SK-N-SH (cell line): Measurements from ENCODE around the gene RAP1GAP. TPM values are rescaled to one million over a fixed set of nuclear protein-coding genes. Genes with fewer than 3 reads are reported as not detected.

Experiments used
- CTCF ChIA-PET: fragments of 300-600, 350-600 bp; formaldehyde crosslinking; extraction: SDS; loops from one replicate; lab custom pipeline; 2021; lab: Yijun Ruan, JAX
- POLR2A ChIA-PET: fragments of 350-600 bp; sonication (Branson Sonifier 250); formaldehyde crosslinking; extraction: SDS; loops from one replicate; lab custom pipeline; 2020; ENCODE audit warnings: antibody characterized with exemption, inconsistent platforms; lab: Yijun Ruan, JAX
- DNase-seq: peaks from one replicate; pipeline ENCODE4 v3.0.0; 2012
- H2AFZ ChIP-seq: fragments of 200-600 bp; sonication (generic); 2 replicates; pipeline ENCODE4 v1.8.1; 2016; ENCODE audit warnings: antibody characterized with exemption, mild to moderate bottlenecking, low read depth
- H3F3A ChIP-seq: fragments of 200-600 bp; sonication (generic); replicated peaks from 2 replicates; pipeline ENCODE3; 2016; ENCODE audit warnings: antibody characterized with exemption, mild to moderate bottlenecking; ENCODE audit not compliant: insufficient read depth
- H3K27ac ChIP-seq, 2 experiments: fragments of 200-500 bp in 1 of 2; fragments of 200-600 bp in 1 of 2; sonication (Bioruptor generic) in 1 of 2; sonication (generic), shearing (Covaris generic) in 1 of 2; 2 replicates each; pipeline versions ENCODE4 v1.5.1 to v1.6.1; 2014 to 2016; ENCODE audit warnings: low read depth in 2 of 2, inconsistent platforms in 1 of 2, low read length in 1 of 2, mild to moderate bottlenecking in 1 of 2, mixed read lengths in 1 of 2
- H3K27me3 ChIP-seq: fragments of 200-600 bp; sonication (generic), shearing (Covaris generic); 2 replicates; pipeline ENCODE4 v1.6.1; 2016; ENCODE audit warnings: mixed run types; ENCODE audit not compliant: insufficient read depth
- H3K36me3 ChIP-seq, 2 experiments: fragments of 200-500 bp in 1 of 2; fragments of 200-600 bp in 1 of 2; sonication (Bioruptor generic) in 1 of 2; sonication (generic) in 1 of 2; replicated peaks in 1 of 2; 2 replicates each; pipeline versions ENCODE3 to v1.5.1; 2014 to 2016; ENCODE audit warnings: low read length in 1 of 2, mild to moderate bottlenecking in 1 of 2; ENCODE audit not compliant: insufficient read depth in 2 of 2, control insufficient read depth in 1 of 2
- H3K4me1 ChIP-seq, 2 experiments: fragments of 200-500 bp in 1 of 2; fragments of 200-600 bp in 1 of 2; sonication (Bioruptor generic) in 1 of 2; sonication (generic), shearing (Covaris generic) in 1 of 2; 2 replicates each; pipeline versions ENCODE4 v1.5.1 to v1.6.1; 2014 to 2016; ENCODE audit warnings: low read depth in 1 of 2, low read length in 1 of 2, mixed run types in 1 of 2; ENCODE audit not compliant: insufficient read depth in 2 of 2, control insufficient read depth in 1 of 2
- H3K4me2 ChIP-seq: fragments of 200-600 bp; sonication (generic), shearing (Covaris generic); 2 replicates; pipeline ENCODE4 v1.6.1; 2017; ENCODE audit warnings: mixed run types
- H3K4me3 ChIP-seq, 2 experiments: fragments of 200-500 bp in 1 of 2; fragments of 200-600 bp in 1 of 2; sonication (Bioruptor generic) in 1 of 2; sonication (generic), shearing (Covaris generic) in 1 of 2; 2 replicates each; pipeline versions ENCODE4 v1.5.1 to v1.8.1; 2014 to 2016; ENCODE audit warnings: low read depth in 2 of 2, inconsistent platforms in 1 of 2, low read length in 1 of 2, mild to moderate bottlenecking in 1 of 2, mixed read lengths in 1 of 2, moderate library complexity in 1 of 2
- H3K79me2 ChIP-seq: fragments of 200-600 bp; sonication (generic); 2 replicates; pipeline ENCODE4 v1.8.1; 2017; ENCODE audit warnings: mild to moderate bottlenecking; ENCODE audit not compliant: insufficient read depth
- H3K9ac ChIP-seq: fragments of 200-600 bp; sonication (generic); 2 replicates; pipeline ENCODE4 v1.6.1; 2017; ENCODE audit warnings: mixed run types
- H3K9me2 ChIP-seq: fragments of 200-600 bp; sonication (generic); 2 replicates; pipeline ENCODE4 v1.6.1; 2017; ENCODE audit warnings: mixed run types
- H3K9me3 ChIP-seq: fragments of 200-600 bp; sonication (generic); 2 replicates; pipeline ENCODE4 v1.6.1; 2017; ENCODE audit warnings: mixed run types, mild to moderate bottlenecking, moderate library complexity
- H4K20me1 ChIP-seq: fragments of 200-600 bp; sonication (generic); 2 replicates; pipeline ENCODE4 v1.6.1; 2017; ENCODE audit warnings: mild to moderate bottlenecking, mixed run types; ENCODE audit not compliant: insufficient read depth
- CHD2 ChIP-seq: fragments of 150-350 bp; IDR thresholded peaks from 2 replicates; pipeline ENCODE4 v1.6.1; 2018; ENCODE audit warnings: low read length; ENCODE audit not compliant: partially characterized antibody
- ELF1 ChIP-seq: IDR thresholded peaks from 2 replicates; pipeline ENCODE4 v1.4.0; 2012
- EP300 ChIP-seq, 2 experiments: IDR thresholded peaks; 2 replicates each; pipeline versions ENCODE4 v1.4.0 to v1.6.1; 2012; ENCODE audit warnings: borderline replicate concordance in 1 of 2, low read depth in 1 of 2, low read length in 1 of 2
- FOSL2 ChIP-seq: IDR thresholded peaks from 2 replicates; pipeline ENCODE4 v1.4.0; 2012; ENCODE audit warnings: low read depth, mild to moderate bottlenecking, moderate library complexity, borderline replicate concordance
- FOXJ3 ChIP-seq: sonication (generic); formaldehyde crosslinking; IDR thresholded peaks from 2 replicates; pipeline ENCODE4 v1.5.1; 2020; ENCODE audit warnings: mild to moderate bottlenecking, missing genetic modification reagents
- GATA2 ChIP-seq: sonication (generic); formaldehyde crosslinking; IDR thresholded peaks from 2 replicates; pipeline ENCODE4 v1.5.0; 2020; ENCODE audit warnings: mild to moderate bottlenecking, missing genetic modification reagents
- MXI1 ChIP-seq: IDR thresholded peaks from 2 replicates; pipeline ENCODE4 v1.6.1; 2012; ENCODE audit warnings: mild to moderate bottlenecking, low read depth, low read length, improper control_type of control experiment
- NRF1 ChIP-seq: IDR thresholded peaks from 2 replicates; pipeline ENCODE4 v1.6.1; 2012; ENCODE audit warnings: low read depth, mild to moderate bottlenecking, low read length
- POLR2AphosphoS5 ChIP-seq: IDR thresholded peaks from 2 replicates; pipeline ENCODE4 v1.6.1; 2012; ENCODE audit warnings: low read depth, low read length
- RCOR1 ChIP-seq: fragments of 150-350 bp; IDR thresholded peaks from 2 replicates; pipeline ENCODE4 v1.6.1; 2017; ENCODE audit warnings: antibody characterized with exemption, low read length
- REST ChIP-seq: IDR thresholded peaks from 2 replicates; pipeline ENCODE4 v1.6.1; 2012; ENCODE audit warnings: mild to moderate bottlenecking, low read depth, low read length, moderate library complexity
- RFX5 ChIP-seq: IDR thresholded peaks from 2 replicates; pipeline ENCODE4 v1.6.1; 2012; ENCODE audit warnings: mild to moderate bottlenecking, improper control_type of control experiment, low read length
- SIN3A ChIP-seq: IDR thresholded peaks from 2 replicates; pipeline ENCODE4 v1.6.1; 2012; ENCODE audit warnings: low read depth, mild to moderate bottlenecking, low read length, moderate library complexity, borderline replicate concordance
- SMC3 ChIP-seq: IDR thresholded peaks from 2 replicates; pipeline ENCODE4 v1.6.1; 2012; ENCODE audit warnings: low read depth, low read length, improper control_type of control experiment
- TCF12 ChIP-seq: IDR thresholded peaks from 2 replicates; pipeline ENCODE4 v1.4.0; 2012
- TEAD4 ChIP-seq: IDR thresholded peaks from 2 replicates; pipeline ENCODE4 v1.4.0; 2012; ENCODE audit warnings: mild to moderate bottlenecking, borderline replicate concordance; ENCODE audit not compliant: insufficient read depth
- USF2 ChIP-seq: fragments of 150-350 bp; IDR thresholded peaks from 2 replicates; pipeline ENCODE4 v1.6.1; 2017; ENCODE audit warnings: antibody characterized with exemption, low read length, low read depth, borderline replicate concordance
- YY1 ChIP-seq: IDR thresholded peaks from 2 replicates; pipeline ENCODE4 v1.4.0; 2012; ENCODE audit warnings: low read depth, mild to moderate bottlenecking
- WGBS: methylation state at CpG from one replicate; pipeline ENCODE4 v1.1.6; 2017; ENCODE audit warnings: low lambda C conversion rate; 5-methylcytosine and 5-hydroxymethylcytosine counted together
- polyA plus RNA-seq, 3 experiments: library from polyadenylated mRNA; depleted of rRNA; stranded (reverse); fragments of >200 nt; gene quantifications; 2 replicates each; pipeline ENCODE4 v1.2.3, GENCODE V29; 2012
- TF ChIP-seq, protein P1 (sequence below): fragments of 200-600 bp; sonication (generic); IDR thresholded peaks from 2 replicates; pipeline ENCODE4 v1.6.1; 2017; ENCODE audit warnings: antibody characterized with exemption, mild to moderate bottlenecking, moderate library complexity

The RAP1GAP gene
- polyA plus RNA-seq, 1 of the 3 experiments (the other 2 are of a cell fraction), result 0.99 TPM

GRCh38 chr1:21703318-21703963 lies 34.3 kb upstream of the RAP1GAP start (continued):
- TF ChIP-seq TEAD4 (no peak), NRF1 (no peak), SIN3A (no peak), RCOR1 (no peak)

GRCh38 chr1:21702780-21703179 lies 33.6 kb upstream of the RAP1GAP start:
- Histone ChIP-seq H3K9ac (no peak overlapping the region), H3K36me3 (peaks cover 58 to 68% of the 10 kb centered on the region in 2 experiments), H3K4me3 (no peak overlapping the region), H3K9me3 (no peaks in the 10 kb centered on the region), H3K27ac (no peak overlapping the region), H2AFZ (no peak overlapping the region), H3K79me2 (no peaks in the 10 kb centered on the region), H4K20me1 (no peaks in the 10 kb centered on the region), H3F3A (peaks cover 16% of the 10 kb centered on the region), H3K4me1 (no peaks in the 10 kb centered on the region), H3K9me2 (no peaks in the 10 kb centered on the region), H3K4me2 (no peak overlapping the region), H3K27me3 (no peaks in the 10 kb centered on the region)
- POLR2A ChIA-PET, result interaction anchor here (0.6 kb wide), 1 partner anchor 17 kb away, joined by 5 read pairs; no protein-coding TSS in a partner anchor
- no peak for DNase-seq
- 95% methylated on average over 4 of the region's 4 CpGs for WGBS
- TF ChIP-seq USF2, result no peak
- no peak for TF ChIP-seq ELF1
- TF ChIP-seq RCOR1, result no peak
- no peak for TF ChIP-seq EP300 (IDR thresholded peaks at IDR 0.05; ENCODE audit: borderline replicate concordance in 1 of 2, low read depth in 1 of 2, low read length in 1 of 2)
- TF ChIP-seq FOXJ3, result no peak
- TF ChIP-seq, protein P1, sequence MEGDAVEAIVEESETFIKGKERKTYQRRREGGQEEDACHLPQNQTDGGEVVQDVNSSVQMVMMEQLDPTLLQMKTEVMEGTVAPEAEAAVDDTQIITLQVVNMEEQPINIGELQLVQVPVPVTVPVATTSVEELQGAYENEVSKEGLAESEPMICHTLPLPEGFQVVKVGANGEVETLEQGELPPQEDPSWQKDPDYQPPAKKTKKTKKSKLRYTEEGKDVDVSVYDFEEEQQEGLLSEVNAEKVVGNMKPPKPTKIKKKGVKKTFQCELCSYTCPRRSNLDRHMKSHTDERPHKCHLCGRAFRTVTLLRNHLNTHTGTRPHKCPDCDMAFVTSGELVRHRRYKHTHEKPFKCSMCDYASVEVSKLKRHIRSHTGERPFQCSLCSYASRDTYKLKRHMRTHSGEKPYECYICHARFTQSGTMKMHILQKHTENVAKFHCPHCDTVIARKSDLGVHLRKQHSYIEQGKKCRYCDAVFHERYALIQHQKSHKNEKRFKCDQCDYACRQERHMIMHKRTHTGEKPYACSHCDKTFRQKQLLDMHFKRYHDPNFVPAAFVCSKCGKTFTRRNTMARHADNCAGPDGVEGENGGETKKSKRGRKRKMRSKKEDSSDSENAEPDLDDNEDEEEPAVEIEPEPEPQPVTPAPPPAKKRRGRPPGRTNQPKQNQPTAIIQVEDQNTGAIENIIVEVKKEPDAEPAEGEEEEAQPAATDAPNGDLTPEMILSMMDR, result no peak
- CTCF ChIA-PET, result interaction anchor here (0.5 to 1.8 kb wide), 24 partner anchors 8 to 334 kb away, joined by 3 to 20 read pairs (median 3); partner anchors contain the start of gene RAP1GAP

DNA sequence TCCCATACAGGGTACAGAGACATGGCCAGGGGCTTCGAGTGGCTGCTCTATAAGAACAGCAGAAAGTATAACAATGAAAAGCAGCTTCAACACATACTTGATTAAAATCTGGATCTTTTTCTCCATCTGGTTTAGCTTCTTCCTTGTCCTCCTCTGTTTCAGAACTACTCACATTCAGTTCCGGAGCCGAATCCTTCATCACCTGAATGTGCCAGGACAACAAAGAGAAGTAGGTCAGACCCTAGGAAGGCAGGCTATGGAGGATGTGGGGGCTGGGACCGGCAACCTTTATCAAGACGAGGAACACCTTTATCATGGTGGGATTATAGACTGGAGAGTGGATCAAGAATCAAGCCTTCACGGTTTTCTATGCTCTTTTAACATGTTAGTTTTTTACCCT lies 32.2 kb upstream of the RAP1GAP start:
- peaks cover 13% of the 10 kb centered on the region for H3F3A ChIP-seq
- H3K27me3 ChIP-seq, result no peaks in the 10 kb centered on the region
- 96% methylated on average over 6 of the region's 6 CpGs for WGBS
- DNase-seq, result no peak
- ChIA-PET POLR2A (no interaction called here), CTCF (interaction anchor here (1.1 to 1.8 kb wide), 2 partner anchors 263 to 716 kb away, joined by 5 to 20 read pairs; no protein-coding TSS in a partner anchor)
- H3K4me3 ChIP-seq, result no peak overlapping the region
- no peaks in the 10 kb centered on the region for H4K20me1 ChIP-seq
- H2AFZ ChIP-seq, result no peak overlapping the region
- no peak overlapping the region for H3K4me2 ChIP-seq
- H3K9me3 ChIP-seq, result no peaks in the 10 kb centered on the region
- no peak overlapping the region for H3K9ac ChIP-seq
- no peaks in the 10 kb centered on the region for H3K4me1 ChIP-seq
- H3K9me2 ChIP-seq, result no peaks in the 10 kb centered on the region
- no peaks in the 10 kb centered on the region for H3K79me2 ChIP-seq
- no peak overlapping the region for H3K27ac ChIP-seq
- peaks cover 52 to 57% of the 10 kb centered on the region in 2 experiments for H3K36me3 ChIP-seq
- TF ChIP-seq YY1 (no peak), MXI1 (no peak), GATA2 (CRISPR knock-in tag) (no peak), FOSL2 (no peak), RFX5 (no peak), RCOR1 (no peak), POLR2AphosphoS5 (no peak), REST (no peak), TCF12 (no peak), SMC3 (no peak), CHD2 (no peak)
